Measurements from ENCODE around the gene LRPAP1.

The LRPAP1 gene

GRCh38 chr4:3522326-3522640 is 9.9 kb downstream of the LRPAP1 start:
- CTCF ChIA-PET, result no interaction called here

DNA sequence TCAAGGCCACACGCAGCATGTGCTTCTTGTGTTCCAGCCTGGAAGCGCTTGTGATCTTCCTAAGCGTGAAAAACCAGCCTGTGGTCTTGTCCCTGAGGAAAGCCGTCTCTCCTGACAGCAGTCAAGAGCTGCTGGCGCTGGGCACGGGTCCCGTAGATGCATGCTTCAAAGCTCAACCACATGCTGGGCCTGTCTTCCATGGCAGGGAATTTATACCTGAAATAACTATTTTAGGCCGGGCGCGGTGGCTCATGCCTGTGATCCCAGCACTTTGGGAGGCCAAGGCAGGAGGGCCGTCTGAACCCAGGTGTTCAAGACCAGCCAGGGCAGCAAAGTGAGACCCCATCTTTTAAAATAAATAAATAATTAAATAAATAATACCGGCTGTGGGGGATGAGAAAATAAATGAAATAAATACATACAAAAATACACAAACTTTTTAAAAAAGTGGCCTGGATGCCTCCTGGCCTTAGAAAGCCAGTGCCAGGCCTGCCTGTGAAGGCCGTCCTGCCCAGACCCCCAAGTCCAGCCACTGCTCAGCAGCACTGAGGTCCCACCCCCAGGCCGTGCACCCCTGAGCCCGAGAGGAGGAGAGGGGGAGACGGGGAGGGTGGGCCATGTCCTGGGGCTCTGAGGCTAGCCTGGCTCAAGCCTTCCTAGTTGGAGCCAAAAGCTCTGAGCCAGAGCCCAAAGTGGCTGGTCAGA is 10.4 kb downstream of the LRPAP1 start:
- H3K27ac ChIP-seq (ENCODE audit: extremely low read depth, low read depth, low read length), result no peak overlapping the region
- ChIA-PET POLR2A (no interaction called here), CTCF (no interaction called here)
- H3K4me3 ChIP-seq (ENCODE audit: low read depth, low read length), result no peak overlapping the region
- TF ChIP-seq ZNF16 (tag by site-specific recombination; IDR thresholded peaks at IDR 0.05; ENCODE audit: low read depth), result no peak
- TF ChIP-seq, protein P1, sequence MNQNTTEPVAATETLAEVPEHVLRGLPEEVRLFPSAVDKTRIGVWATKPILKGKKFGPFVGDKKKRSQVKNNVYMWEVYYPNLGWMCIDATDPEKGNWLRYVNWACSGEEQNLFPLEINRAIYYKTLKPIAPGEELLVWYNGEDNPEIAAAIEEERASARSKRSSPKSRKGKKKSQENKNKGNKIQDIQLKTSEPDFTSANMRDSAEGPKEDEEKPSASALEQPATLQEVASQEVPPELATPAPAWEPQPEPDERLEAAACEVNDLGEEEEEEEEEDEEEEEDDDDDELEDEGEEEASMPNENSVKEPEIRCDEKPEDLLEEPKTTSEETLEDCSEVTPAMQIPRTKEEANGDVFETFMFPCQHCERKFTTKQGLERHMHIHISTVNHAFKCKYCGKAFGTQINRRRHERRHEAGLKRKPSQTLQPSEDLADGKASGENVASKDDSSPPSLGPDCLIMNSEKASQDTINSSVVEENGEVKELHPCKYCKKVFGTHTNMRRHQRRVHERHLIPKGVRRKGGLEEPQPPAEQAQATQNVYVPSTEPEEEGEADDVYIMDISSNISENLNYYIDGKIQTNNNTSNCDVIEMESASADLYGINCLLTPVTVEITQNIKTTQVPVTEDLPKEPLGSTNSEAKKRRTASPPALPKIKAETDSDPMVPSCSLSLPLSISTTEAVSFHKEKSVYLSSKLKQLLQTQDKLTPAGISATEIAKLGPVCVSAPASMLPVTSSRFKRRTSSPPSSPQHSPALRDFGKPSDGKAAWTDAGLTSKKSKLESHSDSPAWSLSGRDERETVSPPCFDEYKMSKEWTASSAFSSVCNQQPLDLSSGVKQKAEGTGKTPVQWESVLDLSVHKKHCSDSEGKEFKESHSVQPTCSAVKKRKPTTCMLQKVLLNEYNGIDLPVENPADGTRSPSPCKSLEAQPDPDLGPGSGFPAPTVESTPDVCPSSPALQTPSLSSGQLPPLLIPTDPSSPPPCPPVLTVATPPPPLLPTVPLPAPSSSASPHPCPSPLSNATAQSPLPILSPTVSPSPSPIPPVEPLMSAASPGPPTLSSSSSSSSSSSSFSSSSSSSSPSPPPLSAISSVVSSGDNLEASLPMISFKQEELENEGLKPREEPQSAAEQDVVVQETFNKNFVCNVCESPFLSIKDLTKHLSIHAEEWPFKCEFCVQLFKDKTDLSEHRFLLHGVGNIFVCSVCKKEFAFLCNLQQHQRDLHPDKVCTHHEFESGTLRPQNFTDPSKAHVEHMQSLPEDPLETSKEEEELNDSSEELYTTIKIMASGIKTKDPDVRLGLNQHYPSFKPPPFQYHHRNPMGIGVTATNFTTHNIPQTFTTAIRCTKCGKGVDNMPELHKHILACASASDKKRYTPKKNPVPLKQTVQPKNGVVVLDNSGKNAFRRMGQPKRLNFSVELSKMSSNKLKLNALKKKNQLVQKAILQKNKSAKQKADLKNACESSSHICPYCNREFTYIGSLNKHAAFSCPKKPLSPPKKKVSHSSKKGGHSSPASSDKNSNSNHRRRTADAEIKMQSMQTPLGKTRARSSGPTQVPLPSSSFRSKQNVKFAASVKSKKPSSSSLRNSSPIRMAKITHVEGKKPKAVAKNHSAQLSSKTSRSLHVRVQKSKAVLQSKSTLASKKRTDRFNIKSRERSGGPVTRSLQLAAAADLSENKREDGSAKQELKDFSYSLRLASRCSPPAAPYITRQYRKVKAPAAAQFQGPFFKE (tag by site-specific recombination; IDR thresholded peaks at IDR 0.05; ENCODE audit: borderline replicate concordance), result no peak
- no peaks in the 10 kb centered on the region for H3K9me3 ChIP-seq (ENCODE audit: control insufficient read depth, insufficient read depth, low read depth, low read length)
- peaks cover 0 to 89% of the 10 kb centered on the region in 2 experiments; a peak in 1 of 3 replicates for H3K36me3 ChIP-seq (ENCODE audit: control insufficient read depth in 2 of 2, insufficient read depth in 1 of 2, low read length in 2 of 2)
- H3K4me1 ChIP-seq (ENCODE audit: control insufficient read depth, insufficient read depth, low read length), result no peaks in the 10 kb centered on the region

More at GRCh38 chr4:3522326-3522640, 9.9 kb downstream of the LRPAP1 start:
- TF ChIP-seq YY2 (tag by site-specific recombination; IDR thresholded peaks at IDR 0.05), result no peak
- TF ChIP-seq ZFP69B (tag by site-specific recombination; IDR thresholded peaks at IDR 0.05), result no peak
- no peak for TF ChIP-seq ZNF837 (tag by site-specific recombination; IDR thresholded peaks at IDR 0.05)
- no peak for TF ChIP-seq ZNF580 (tag by site-specific recombination; IDR thresholded peaks at IDR 0.05)
- TF ChIP-seq GLI4 (tag by site-specific recombination; IDR thresholded peaks at IDR 0.05), result no peak
- TF ChIP-seq SP3 (tag by site-specific recombination; IDR thresholded peaks at IDR 0.05), result no peak
- no peak for TF ChIP-seq TCF7L2 (IDR thresholded peaks at IDR 0.05; ENCODE audit: borderline replicate concordance, low read depth, low read length)
- TF ChIP-seq ZNF544 (tag by site-specific recombination; IDR thresholded peaks at IDR 0.05), result no peak
- no peak for TF ChIP-seq RBAK (tag by site-specific recombination; IDR thresholded peaks at IDR 0.05)
- TF ChIP-seq ZNF76 (tag by site-specific recombination; IDR thresholded peaks at IDR 0.05; ENCODE audit: borderline replicate concordance, low read depth), result no peak
- no peak for TF ChIP-seq ZSCAN23 (tag by site-specific recombination; IDR thresholded peaks at IDR 0.05)
- no peak for TF ChIP-seq ZSCAN16 (tag by site-specific recombination; IDR thresholded peaks at IDR 0.05)
- TF ChIP-seq ZNF169 (tag by site-specific recombination; IDR thresholded peaks at IDR 0.05), result no peak
- TF ChIP-seq ZNF624 (tag by site-specific recombination; IDR thresholded peaks at IDR 0.05), result no peak
- TF ChIP-seq, protein P2, sequence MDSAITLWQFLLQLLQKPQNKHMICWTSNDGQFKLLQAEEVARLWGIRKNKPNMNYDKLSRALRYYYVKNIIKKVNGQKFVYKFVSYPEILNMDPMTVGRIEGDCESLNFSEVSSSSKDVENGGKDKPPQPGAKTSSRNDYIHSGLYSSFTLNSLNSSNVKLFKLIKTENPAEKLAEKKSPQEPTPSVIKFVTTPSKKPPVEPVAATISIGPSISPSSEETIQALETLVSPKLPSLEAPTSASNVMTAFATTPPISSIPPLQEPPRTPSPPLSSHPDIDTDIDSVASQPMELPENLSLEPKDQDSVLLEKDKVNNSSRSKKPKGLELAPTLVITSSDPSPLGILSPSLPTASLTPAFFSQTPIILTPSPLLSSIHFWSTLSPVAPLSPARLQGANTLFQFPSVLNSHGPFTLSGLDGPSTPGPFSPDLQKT (IDR thresholded peaks at IDR 0.05; ENCODE audit: borderline replicate concordance, low read depth, low read length), result no peak
- TF ChIP-seq ZNF202 (tag by site-specific recombination; IDR thresholded peaks at IDR 0.05; ENCODE audit: borderline replicate concordance), result no peak
- TF ChIP-seq ZNF26 (tag by site-specific recombination; IDR thresholded peaks at IDR 0.05), result no peak
- TF ChIP-seq REPIN1 (tag by site-specific recombination; IDR thresholded peaks at IDR 0.05; ENCODE audit: low read depth), result no peak
- no peak for TF ChIP-seq ZNF596 (tag by site-specific recombination; IDR thresholded peaks at IDR 0.05)
- TF ChIP-seq ZNF777 (tag by site-specific recombination; IDR thresholded peaks at IDR 0.05; ENCODE audit: borderline replicate concordance), result no peak
- H3K36me3 ChIP-seq (ENCODE audit: control insufficient read depth in 2 of 2, insufficient read depth in 1 of 2, low read length in 2 of 2), result peaks cover 0 to 89% of the 10 kb centered on the region in 2 experiments; a peak in 1 of 3 replicates
- POLR2A ChIA-PET, result no interaction called here
- H3K4me1 ChIP-seq (ENCODE audit: control insufficient read depth, insufficient read depth, low read length), result no peaks in the 10 kb centered on the region
- no peak overlapping the region for H3K4me3 ChIP-seq (ENCODE audit: low read depth, low read length)
- H3K27ac ChIP-seq (ENCODE audit: extremely low read depth, low read depth, low read length), result no peak overlapping the region
- H3K9me3 ChIP-seq (ENCODE audit: control insufficient read depth, insufficient read depth, low read depth, low read length), result no peaks in the 10 kb centered on the region

Data from HEK293 (cell line).